Mononuclear cell (primary cell): ENCODE results near the gene FOS. TPM values are rescaled to one million over a fixed set of nuclear protein-coding genes. Genes with fewer than 3 reads are reported as not detected.
"Not testable (repeated sequence)": the region's sequence is repeated elsewhere in the genome, so short reads cannot be mapped to it uniquely, and the experiment has no call there.

Experiments used
- H3K27me3 ChIP-seq: 2 replicates; pipeline ENCODE4 v1.6.0; 2011; ENCODE audit warnings: low read length, control low read depth; ENCODE audit not compliant: insufficient read depth
- H3K4me1 ChIP-seq: 2 replicates; pipeline ENCODE4 v1.5.1; 2011; ENCODE audit warnings: mild to moderate bottlenecking, low read length, control low read depth; ENCODE audit not compliant: insufficient read depth
- H3K4me3 ChIP-seq: 2 replicates; pipeline ENCODE4 v1.5.1; 2011; ENCODE audit warnings: mild to moderate bottlenecking, low read length, moderate library complexity
- H3K9me3 ChIP-seq: 2 replicates; pipeline ENCODE4 v1.5.1; 2011; ENCODE audit warnings: low read depth, mild to moderate bottlenecking, control low read depth, low read length
- total RNA-seq: library from RNA; depleted of rRNA; stranded (reverse); fragments of >200 nt; gene quantifications from one replicate; pipeline ENCODE4 v1.2.3, GENCODE V29; 2012

The FOS gene
- total RNA-seq, 1 donor = 2,138 TPM

GRCh38 chr14:75292886-75293285 lies 14.3 kb downstream of the FOS start:
- H3K27me3 ChIP-seq = no peaks in the 10 kb centered on the region
- no peaks in the 10 kb centered on the region for H3K9me3 ChIP-seq
- H3K4me3 ChIP-seq = no peak overlapping the region
- peaks cover 54% of the 10 kb centered on the region for H3K4me1 ChIP-seq

- Histone ChIP-seq H3K4me3 (peak overlapping the region; percentile 55), H3K27me3 (no peaks in the 10 kb centered on the region), H3K9me3 (no peaks in the 10 kb centered on the region), H3K4me1 (peaks cover 54% of the 10 kb centered on the region)
Measured at GRCh38 chr14:75293920-75294648, 15.5 kb downstream of the FOS start.

- no peaks in the 10 kb centered on the region for H3K9me3 ChIP-seq
- H3K4me3 ChIP-seq = peak overlapping the region; percentile 55
- peaks cover 59% of the 10 kb centered on the region for H3K4me1 ChIP-seq
- no peaks in the 10 kb centered on the region for H3K27me3 ChIP-seq
Measured at GRCh38 chr14:75294649-75295033, 16.0 kb downstream of the FOS start.

- Histone ChIP-seq H3K4me3 (peak overlapping the region; percentile 55), H3K27me3 (no peaks in the 10 kb centered on the region), H3K4me1 (peaks cover 63% of the 10 kb centered on the region), H3K9me3 (no peaks in the 10 kb centered on the region)
Measured at GRCh38 chr14:75295061-75295461, 16.4 kb downstream of the FOS start.

DNA sequence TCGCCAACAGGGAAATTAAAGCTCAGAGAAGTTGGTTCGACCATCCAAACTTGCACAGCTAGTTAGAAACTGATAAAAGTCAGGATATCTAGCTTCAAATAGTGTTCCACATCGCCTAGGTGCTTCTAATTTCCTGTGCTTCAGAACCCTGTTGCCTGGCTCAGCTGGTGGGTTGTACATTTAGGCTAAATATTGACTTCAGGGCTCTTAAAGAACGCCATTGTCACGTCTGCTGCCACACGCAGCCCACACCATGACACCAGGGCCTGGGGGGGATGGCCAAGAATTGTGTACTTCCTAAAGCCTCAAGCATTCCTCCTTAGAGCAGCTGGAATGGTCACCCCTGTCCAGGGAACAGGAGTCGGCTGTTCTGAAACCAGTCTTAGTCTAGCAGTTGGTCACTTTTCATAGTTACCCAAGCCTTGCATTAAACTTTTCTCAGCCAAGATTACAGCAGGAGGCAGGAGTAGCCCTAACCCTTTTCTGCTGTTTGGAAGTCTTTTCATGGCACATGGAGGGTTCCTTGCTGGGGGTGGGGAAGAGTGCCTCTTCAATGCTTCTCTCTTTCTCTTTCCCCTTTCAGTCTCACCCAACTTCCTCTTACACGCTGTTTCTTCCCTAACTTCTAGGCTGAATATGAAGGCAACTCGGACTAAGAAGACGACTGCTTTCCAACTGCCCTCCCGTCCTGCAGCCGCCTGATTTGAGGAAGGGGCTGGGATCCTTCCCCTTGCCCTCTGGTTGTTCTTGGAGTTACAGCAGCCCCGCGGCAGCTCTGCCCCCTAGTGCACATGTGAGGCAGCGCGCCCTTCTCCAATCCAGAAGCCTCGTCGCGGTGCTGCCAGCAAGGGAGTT lies 17.1 kb downstream of the FOS start:
- Histone ChIP-seq H3K4me3 (peak overlapping the region; percentile 55), H3K27me3 (no peaks in the 10 kb centered on the region), H3K9me3 (no peaks in the 10 kb centered on the region), H3K4me1 (peaks cover 70% of the 10 kb centered on the region)

DNA sequence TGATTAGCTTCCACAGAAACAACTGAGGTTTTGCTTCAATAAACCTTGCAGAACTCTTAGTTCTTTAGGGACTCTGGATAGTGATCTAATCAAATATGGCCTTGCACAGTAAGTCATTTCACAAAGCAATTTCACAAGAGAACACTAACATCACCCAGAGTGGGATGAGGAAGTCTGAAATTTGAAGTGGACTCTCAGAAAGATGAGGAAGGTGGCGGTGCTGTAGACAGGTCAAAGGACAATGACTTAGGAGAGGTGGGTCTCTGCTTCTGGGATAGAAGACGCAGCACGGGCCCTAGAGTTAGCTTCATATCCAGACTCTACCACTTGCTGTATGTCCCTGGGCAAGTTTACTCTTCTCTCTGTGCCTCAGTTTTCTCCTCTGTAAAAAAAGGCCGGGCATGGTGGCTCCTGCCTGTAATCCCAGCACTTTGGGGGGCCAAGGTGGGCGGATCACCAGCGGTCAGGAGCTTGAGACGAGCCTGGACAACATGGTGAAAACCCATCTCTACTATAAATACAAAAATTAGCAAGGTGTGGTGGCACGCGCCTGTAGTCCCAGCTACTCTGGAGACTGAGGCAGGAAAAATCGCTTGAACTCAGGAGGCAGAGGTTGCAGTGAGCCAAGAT lies 18.9 kb downstream of the FOS start:
- H3K9me3 ChIP-seq = no peaks in the 10 kb centered on the region
- no peak overlapping the region for H3K4me3 ChIP-seq
- no peaks in the 10 kb centered on the region for H3K27me3 ChIP-seq
- peaks cover 88% of the 10 kb centered on the region for H3K4me1 ChIP-seq

DNA sequence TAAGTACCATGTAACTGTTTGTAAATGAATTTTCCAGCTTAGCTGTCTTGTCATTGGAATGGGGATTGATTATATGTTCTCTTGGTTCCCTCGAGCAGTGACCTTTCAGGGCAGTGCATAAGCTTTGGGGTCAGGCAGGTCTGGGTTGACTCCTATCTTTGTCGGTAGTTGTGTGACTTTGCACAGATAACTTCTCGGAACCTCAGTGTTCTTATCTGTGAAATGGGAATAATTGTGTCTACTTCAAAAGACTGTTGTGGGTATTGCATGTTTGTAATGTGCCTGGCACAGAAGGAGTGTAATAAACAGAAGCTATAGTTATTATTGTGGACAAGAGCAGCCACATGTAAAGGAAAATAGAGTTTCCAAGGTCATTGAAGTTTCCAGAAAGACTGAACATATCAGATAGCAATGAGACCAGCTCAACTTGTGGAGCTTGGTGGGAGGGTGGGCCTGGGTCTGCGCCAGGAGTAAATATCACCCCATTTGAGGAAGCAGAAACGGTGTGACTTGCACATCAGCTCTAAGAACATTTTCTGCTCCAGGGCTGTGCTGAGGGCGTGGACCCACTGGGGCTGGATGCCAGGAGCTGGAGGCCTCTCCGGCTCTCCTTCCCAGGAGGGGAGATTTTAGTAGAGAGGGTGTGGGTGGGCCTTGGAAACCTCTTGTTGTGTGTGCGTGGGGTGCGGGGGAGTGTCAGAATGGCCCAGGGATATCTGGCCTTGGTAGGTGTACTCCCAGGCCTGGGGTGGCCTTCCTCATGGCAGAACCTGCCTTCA lies 19.7 kb downstream of the FOS start:
- no peaks in the 10 kb centered on the region for H3K9me3 ChIP-seq
- no peaks in the 10 kb centered on the region for H3K27me3 ChIP-seq
- peaks cover 94% of the 10 kb centered on the region for H3K4me1 ChIP-seq
- H3K4me3 ChIP-seq = no peak overlapping the region

GRCh38 chr14:75299059-75299458 lies 20.4 kb downstream of the FOS start:
- Histone ChIP-seq H3K4me3 (no peak overlapping the region), H3K9me3 (no peaks in the 10 kb centered on the region), H3K4me1 (peaks cover 93% of the 10 kb centered on the region), H3K27me3 (no peaks in the 10 kb centered on the region)

DNA sequence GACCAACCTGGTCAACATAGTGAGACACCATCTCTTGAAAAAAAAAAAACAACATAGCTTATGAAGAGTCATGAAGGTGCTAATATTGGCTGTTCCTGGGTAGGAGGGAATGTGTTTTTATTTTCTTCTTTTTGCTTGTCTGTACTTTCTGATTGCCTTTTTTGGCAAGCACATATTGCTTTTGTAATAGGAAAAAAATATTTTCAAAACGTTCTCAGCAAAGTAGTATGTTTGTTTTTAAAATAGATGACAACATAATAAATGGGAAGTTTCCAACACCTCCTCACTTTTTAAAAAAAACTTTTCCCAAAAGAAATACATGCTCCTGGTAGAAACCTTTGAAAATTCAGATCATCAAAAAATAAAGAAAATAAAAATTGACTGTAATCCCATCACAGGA lies 20.9 kb downstream of the FOS start:
- Histone ChIP-seq H3K4me3 (no peak overlapping the region), H3K4me1 (peaks cover 91% of the 10 kb centered on the region)

GRCh38 chr14:75301666-75302325 lies 23.2 kb downstream of the FOS start:
- Histone ChIP-seq H3K4me1 (peaks cover 69% of the 10 kb centered on the region), H3K27me3 (no peaks in the 10 kb centered on the region), H3K9me3 (no peaks in the 10 kb centered on the region), H3K4me3 (no peak overlapping the region)

More for the DNA sequence above, 20.9 kb downstream of the FOS start:
- no peaks in the 10 kb centered on the region for H3K9me3 ChIP-seq
- H3K27me3 ChIP-seq = no peaks in the 10 kb centered on the region

DNA sequence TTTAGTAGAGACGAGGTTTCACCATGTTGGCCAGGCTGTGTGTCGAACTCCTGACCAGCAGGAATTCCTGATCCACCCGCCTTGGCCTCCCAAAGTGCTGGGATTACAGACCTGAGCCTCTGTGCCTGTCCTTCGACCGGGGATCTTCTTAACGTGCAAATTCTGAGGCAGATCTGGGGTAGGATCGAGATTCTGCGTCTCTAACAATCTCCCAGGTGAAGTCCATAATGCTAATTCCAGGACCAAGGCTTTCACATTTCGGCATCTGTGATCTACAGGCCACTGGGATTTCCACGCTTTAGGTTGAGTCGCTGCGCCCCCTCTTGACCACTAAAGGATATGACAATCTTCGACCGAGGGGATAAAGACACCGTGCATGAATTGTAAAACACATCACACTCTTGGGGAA lies 24.8 kb downstream of the FOS start:
- no peaks in the 10 kb centered on the region for H3K9me3 ChIP-seq
- H3K4me1 ChIP-seq = peaks cover 58% of the 10 kb centered on the region
- H3K27me3 ChIP-seq = no peaks in the 10 kb centered on the region
- no peak overlapping the region for H3K4me3 ChIP-seq

GRCh38 chr14:75306410-75306809 lies 27.8 kb downstream of the FOS start:
- H3K9me3 ChIP-seq, H3K27me3 ChIP-seq, H3K4me3 ChIP-seq: not testable (repeated sequence)
- peaks cover 35% of the 10 kb centered on the region for H3K4me1 ChIP-seq

DNA sequence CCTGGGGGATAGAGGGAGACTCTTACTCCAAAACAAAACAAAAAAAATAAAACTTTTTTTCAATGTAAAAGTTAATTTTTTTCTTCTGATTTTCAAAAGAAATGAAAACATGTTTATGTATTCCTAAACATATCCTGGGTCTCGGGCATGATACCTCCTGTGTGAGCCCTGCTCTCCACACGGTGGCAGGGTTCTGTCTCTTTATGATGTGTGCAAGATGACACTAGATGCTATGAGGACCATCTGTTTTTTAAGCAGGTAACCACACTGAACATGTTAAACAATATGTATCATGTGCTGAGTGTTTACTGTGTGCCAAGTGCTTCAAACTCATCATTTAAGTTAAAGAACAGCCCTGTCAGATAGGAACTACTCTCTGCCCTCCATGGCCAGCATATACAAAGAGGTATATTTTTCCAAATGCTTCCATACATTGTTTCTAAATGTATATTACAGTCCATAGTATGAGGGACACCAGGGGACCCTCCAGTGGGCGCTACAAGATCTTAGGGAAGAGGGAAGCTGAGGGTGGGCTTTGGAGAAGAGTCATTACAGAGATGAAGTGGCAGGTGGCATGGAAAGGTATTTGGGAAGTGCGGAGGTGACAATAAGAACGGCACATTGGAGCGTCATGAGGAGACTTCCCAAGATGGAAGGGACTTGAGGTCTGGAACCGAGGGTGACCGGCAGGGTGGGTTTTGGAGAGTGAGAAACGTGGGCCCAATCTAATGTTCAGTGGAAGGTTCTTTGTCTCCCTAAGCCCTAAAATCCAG lies 28.5 kb downstream of the FOS start:
- H3K27me3 ChIP-seq = no peaks in the 10 kb centered on the region
- peaks cover 35% of the 10 kb centered on the region for H3K4me1 ChIP-seq
- H3K4me3 ChIP-seq = no peak overlapping the region
- H3K9me3 ChIP-seq = no peaks in the 10 kb centered on the region
